ENCODE results near the gene RYR2.

DNA sequence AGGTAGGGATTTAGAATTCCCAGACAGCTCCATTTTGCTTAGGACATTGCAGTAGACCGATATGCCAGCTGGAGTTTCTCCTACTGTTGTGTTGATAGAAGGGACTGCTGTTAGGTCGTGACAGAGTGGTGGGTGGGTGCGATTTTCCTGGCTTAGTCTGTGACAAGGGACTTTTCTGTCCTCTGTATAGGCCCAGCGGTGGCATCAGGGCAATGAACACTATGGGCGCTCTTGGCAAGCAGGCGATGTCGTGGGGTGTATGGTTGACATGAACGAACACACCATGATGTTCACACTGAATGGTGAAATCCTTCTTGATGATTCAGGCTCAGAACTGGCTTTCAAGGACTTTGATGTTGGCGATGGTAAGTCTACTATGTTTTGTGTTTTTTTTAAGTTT, 527.0 kb downstream of the RYR2 start:
- TF ChIP-seq, protein P1, sequence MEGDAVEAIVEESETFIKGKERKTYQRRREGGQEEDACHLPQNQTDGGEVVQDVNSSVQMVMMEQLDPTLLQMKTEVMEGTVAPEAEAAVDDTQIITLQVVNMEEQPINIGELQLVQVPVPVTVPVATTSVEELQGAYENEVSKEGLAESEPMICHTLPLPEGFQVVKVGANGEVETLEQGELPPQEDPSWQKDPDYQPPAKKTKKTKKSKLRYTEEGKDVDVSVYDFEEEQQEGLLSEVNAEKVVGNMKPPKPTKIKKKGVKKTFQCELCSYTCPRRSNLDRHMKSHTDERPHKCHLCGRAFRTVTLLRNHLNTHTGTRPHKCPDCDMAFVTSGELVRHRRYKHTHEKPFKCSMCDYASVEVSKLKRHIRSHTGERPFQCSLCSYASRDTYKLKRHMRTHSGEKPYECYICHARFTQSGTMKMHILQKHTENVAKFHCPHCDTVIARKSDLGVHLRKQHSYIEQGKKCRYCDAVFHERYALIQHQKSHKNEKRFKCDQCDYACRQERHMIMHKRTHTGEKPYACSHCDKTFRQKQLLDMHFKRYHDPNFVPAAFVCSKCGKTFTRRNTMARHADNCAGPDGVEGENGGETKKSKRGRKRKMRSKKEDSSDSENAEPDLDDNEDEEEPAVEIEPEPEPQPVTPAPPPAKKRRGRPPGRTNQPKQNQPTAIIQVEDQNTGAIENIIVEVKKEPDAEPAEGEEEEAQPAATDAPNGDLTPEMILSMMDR (IDR thresholded peaks at IDR 0.05 in 2 of 3, conservative IDR thresholded peaks at IDR 0.05 in 1 of 3; ENCODE audit: insufficient read depth in 2 of 3, low read depth in 1 of 3, low read length in 3 of 3), result no peak
- TF ChIP-seq MYNN (IDR thresholded peaks at IDR 0.05), result no peak
- no peak for TF ChIP-seq MYNN (CRISPR knock-in tag; IDR thresholded peaks at IDR 0.05)
- TF ChIP-seq ZNF133 (CRISPR knock-in tag; IDR thresholded peaks at IDR 0.05), result no peak
- no peak for TF ChIP-seq SIX5 (IDR thresholded peaks at IDR 0.05; ENCODE audit: borderline replicate concordance in 1 of 2, insufficient read depth in 1 of 2, low read depth in 1 of 2, low read length in 2 of 2)
- TF ChIP-seq FIP1L1 (IDR thresholded peaks at IDR 0.05; ENCODE audit: low read depth, low read length, poor library complexity, severe bottlenecking), result no peak
